ENCODE data around the gene ZNF346.

DNA sequence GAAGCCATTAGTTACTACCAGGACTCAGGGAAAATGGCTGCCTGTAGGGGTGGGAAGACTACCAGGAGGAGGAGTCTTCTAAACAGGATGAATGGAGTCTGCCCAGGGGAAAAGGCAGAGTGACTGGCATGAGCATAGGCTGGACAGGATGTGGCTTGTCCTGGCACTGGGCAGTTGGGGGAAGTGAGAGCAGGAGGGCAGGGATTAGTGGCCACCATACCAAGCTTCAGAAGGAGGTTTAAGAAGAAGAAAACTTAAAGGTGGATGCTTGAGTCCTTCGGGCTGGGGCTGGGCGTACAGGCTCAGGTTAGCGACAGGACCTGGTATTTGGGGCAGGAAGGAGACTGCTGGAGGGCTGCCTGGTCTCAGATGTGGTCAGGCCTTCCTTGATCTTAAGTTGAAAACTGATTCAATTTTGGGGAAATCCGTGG lies 106.1 kb downstream of the ZNF346 start:
- TF ChIP-seq CTCF (conservative IDR thresholded peaks at IDR 0.05; ENCODE audit: low read length) (no peak), EZH2phosphoT487 (IDR thresholded peaks at IDR 0.05; ENCODE audit: borderline replicate concordance, low read depth, low read length) (no peak)
